ENCODE results near the gene MRPS14. TPM values are rescaled to one million over a fixed set of nuclear protein-coding genes. Genes with fewer than 3 reads are reported as not detected.
A peak's percentile ranks its signal among the peaks of the same experiment; 100 is the strongest.

Gene MRPS14
- total and polyA plus RNA-seq, 9 of the 15 experiments (the other 6 are each of a cell fraction or from before 2014, with no cell fraction given) = 38.1 to 231 (median 54.9) TPM

DNA sequence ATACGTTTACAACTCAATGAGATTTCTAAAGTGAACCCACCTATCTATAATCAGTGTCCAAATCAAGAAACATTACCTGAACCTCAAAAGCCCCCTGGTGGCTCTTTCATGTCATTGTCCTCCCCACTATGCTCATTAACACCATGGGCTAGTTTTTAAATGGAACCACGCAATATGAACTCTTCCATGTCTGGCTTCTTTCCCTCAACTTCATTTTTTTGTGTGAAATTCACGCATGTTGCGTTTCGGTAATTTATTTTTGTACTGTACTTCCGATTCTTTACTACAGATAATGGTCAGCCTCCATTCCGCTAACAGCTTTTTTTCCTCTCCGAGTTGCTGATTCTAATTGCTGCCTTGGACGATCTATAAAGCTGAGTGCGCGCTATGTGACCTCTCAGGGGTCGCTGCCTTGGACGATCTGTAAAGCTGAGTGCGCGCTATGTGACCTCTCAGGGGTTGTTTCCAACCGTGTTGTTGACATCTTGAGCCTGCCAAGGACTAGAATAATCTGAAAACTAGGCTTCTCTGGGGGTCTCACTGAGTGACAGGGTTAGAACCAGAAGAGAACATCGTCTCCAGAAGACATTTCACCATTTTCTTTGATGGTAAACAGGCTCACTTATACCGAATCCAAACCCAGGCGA, 24.5 kb downstream of the MRPS14 start (continued):
- no peak for TF ChIP-seq IRF2 (CRISPR knock-in tag; IDR thresholded peaks at IDR 0.05)
- TF ChIP-seq, protein P1, sequence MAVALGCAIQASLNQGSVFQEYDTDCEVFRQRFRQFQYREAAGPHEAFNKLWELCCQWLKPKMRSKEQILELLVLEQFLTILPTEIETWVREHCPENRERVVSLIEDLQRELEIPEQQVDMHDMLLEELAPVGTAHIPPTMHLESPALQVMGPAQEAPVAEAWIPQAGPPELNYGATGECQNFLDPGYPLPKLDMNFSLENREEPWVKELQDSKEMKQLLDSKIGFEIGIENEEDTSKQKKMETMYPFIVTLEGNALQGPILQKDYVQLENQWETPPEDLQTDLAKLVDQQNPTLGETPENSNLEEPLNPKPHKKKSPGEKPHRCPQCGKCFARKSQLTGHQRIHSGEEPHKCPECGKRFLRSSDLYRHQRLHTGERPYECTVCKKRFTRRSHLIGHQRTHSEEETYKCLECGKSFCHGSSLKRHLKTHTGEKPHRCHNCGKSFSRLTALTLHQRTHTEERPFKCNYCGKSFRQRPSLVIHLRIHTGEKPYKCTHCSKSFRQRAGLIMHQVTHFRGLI (CRISPR knock-in tag; IDR thresholded peaks at IDR 0.05) = peak; percentile 72; the same call in 1 of the 2 replicates
- TF ChIP-seq, protein P2, sequence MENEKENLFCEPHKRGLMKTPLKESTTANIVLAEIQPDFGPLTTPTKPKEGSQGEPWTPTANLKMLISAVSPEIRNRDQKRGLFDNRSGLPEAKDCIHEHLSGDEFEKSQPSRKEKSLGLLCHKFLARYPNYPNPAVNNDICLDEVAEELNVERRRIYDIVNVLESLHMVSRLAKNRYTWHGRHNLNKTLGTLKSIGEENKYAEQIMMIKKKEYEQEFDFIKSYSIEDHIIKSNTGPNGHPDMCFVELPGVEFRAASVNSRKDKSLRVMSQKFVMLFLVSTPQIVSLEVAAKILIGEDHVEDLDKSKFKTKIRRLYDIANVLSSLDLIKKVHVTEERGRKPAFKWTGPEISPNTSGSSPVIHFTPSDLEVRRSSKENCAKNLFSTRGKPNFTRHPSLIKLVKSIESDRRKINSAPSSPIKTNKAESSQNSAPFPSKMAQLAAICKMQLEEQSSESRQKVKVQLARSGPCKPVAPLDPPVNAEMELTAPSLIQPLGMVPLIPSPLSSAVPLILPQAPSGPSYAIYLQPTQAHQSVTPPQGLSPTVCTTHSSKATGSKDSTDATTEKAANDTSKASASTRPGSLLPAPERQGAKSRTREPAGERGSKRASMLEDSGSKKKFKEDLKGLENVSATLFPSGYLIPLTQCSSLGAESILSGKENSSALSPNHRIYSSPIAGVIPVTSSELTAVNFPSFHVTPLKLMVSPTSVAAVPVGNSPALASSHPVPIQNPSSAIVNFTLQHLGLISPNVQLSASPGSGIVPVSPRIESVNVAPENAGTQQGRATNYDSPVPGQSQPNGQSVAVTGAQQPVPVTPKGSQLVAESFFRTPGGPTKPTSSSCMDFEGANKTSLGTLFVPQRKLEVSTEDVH (IDR thresholded peaks at IDR 0.05; ENCODE audit: low read depth, partially characterized antibody) = no peak
- TF ChIP-seq, protein P3, sequence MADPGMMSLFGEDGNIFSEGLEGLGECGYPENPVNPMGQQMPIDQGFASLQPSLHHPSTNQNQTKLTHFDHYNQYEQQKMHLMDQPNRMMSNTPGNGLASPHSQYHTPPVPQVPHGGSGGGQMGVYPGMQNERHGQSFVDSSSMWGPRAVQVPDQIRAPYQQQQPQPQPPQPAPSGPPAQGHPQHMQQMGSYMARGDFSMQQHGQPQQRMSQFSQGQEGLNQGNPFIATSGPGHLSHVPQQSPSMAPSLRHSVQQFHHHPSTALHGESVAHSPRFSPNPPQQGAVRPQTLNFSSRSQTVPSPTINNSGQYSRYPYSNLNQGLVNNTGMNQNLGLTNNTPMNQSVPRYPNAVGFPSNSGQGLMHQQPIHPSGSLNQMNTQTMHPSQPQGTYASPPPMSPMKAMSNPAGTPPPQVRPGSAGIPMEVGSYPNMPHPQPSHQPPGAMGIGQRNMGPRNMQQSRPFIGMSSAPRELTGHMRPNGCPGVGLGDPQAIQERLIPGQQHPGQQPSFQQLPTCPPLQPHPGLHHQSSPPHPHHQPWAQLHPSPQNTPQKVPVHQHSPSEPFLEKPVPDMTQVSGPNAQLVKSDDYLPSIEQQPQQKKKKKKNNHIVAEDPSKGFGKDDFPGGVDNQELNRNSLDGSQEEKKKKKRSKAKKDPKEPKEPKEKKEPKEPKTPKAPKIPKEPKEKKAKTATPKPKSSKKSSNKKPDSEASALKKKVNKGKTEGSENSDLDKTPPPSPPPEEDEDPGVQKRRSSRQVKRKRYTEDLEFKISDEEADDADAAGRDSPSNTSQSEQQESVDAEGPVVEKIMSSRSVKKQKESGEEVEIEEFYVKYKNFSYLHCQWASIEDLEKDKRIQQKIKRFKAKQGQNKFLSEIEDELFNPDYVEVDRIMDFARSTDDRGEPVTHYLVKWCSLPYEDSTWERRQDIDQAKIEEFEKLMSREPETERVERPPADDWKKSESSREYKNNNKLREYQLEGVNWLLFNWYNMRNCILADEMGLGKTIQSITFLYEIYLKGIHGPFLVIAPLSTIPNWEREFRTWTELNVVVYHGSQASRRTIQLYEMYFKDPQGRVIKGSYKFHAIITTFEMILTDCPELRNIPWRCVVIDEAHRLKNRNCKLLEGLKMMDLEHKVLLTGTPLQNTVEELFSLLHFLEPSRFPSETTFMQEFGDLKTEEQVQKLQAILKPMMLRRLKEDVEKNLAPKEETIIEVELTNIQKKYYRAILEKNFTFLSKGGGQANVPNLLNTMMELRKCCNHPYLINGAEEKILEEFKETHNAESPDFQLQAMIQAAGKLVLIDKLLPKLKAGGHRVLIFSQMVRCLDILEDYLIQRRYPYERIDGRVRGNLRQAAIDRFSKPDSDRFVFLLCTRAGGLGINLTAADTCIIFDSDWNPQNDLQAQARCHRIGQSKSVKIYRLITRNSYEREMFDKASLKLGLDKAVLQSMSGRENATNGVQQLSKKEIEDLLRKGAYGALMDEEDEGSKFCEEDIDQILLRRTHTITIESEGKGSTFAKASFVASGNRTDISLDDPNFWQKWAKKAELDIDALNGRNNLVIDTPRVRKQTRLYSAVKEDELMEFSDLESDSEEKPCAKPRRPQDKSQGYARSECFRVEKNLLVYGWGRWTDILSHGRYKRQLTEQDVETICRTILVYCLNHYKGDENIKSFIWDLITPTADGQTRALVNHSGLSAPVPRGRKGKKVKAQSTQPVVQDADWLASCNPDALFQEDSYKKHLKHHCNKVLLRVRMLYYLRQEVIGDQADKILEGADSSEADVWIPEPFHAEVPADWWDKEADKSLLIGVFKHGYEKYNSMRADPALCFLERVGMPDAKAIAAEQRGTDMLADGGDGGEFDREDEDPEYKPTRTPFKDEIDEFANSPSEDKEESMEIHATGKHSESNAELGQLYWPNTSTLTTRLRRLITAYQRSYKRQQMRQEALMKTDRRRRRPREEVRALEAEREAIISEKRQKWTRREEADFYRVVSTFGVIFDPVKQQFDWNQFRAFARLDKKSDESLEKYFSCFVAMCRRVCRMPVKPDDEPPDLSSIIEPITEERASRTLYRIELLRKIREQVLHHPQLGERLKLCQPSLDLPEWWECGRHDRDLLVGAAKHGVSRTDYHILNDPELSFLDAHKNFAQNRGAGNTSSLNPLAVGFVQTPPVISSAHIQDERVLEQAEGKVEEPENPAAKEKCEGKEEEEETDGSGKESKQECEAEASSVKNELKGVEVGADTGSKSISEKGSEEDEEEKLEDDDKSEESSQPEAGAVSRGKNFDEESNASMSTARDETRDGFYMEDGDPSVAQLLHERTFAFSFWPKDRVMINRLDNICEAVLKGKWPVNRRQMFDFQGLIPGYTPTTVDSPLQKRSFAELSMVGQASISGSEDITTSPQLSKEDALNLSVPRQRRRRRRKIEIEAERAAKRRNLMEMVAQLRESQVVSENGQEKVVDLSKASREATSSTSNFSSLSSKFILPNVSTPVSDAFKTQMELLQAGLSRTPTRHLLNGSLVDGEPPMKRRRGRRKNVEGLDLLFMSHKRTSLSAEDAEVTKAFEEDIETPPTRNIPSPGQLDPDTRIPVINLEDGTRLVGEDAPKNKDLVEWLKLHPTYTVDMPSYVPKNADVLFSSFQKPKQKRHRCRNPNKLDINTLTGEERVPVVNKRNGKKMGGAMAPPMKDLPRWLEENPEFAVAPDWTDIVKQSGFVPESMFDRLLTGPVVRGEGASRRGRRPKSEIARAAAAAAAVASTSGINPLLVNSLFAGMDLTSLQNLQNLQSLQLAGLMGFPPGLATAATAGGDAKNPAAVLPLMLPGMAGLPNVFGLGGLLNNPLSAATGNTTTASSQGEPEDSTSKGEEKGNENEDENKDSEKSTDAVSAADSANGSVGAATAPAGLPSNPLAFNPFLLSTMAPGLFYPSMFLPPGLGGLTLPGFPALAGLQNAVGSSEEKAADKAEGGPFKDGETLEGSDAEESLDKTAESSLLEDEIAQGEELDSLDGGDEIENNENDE (IDR thresholded peaks at IDR 0.05; ENCODE audit: low read depth, low read length) = no peak
- TF ChIP-seq MTA1 (IDR thresholded peaks at IDR 0.05; ENCODE audit: borderline replicate concordance) = no peak
- TF ChIP-seq, protein P4, sequence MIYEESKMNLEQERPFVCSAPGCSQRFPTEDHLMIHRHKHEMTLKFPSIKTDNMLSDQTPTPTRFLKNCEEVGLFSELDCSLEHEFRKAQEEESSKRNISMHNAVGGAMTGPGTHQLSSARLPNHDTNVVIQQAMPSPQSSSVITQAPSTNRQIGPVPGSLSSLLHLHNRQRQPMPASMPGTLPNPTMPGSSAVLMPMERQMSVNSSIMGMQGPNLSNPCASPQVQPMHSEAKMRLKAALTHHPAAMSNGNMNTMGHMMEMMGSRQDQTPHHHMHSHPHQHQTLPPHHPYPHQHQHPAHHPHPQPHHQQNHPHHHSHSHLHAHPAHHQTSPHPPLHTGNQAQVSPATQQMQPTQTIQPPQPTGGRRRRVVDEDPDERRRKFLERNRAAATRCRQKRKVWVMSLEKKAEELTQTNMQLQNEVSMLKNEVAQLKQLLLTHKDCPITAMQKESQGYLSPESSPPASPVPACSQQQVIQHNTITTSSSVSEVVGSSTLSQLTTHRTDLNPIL (CRISPR knock-in tag; IDR thresholded peaks at IDR 0.05) = peak; percentile 66; the same call in 1 of the 2 replicates
- no peak for TF ChIP-seq SMARCA5 (IDR thresholded peaks at IDR 0.05)
- no peak for TF ChIP-seq NCOA4 (IDR thresholded peaks at IDR 0.05; ENCODE audit: partially characterized antibody)
- no peak for TF ChIP-seq U2AF1 (optimal IDR thresholded peaks at IDR 0.05; ENCODE audit: low read depth, low read length)
- 0 out of 2 replicates have a peak, but pooled peaks have one; percentile 7 for TF ChIP-seq ZKSCAN3 (CRISPR knock-in tag; IDR thresholded peaks at IDR 0.05)

All from K562 (cell line).